ENCODE results near the gene KCNMB1. TPM values are rescaled to one million over a fixed set of nuclear protein-coding genes. Genes with fewer than 3 reads are reported as not detected.

KCNMB1 gene
- polyA plus RNA-seq, 1 donor from 2014 or later: not detected

GRCh38 chr5:170414786-170415185 lies 25.6 kb upstream of the KCNMB1 start:
- TF ChIP-seq TAF1 (IDR thresholded peaks at IDR 0.05; ENCODE audit: low read depth): no peak
- no peak for TF ChIP-seq EZH2 (IDR thresholded peaks at IDR 0.05; ENCODE audit: borderline replicate concordance, insufficient read depth, low read length, poor library complexity, severe bottlenecking)
- TF ChIP-seq, protein P1, sequence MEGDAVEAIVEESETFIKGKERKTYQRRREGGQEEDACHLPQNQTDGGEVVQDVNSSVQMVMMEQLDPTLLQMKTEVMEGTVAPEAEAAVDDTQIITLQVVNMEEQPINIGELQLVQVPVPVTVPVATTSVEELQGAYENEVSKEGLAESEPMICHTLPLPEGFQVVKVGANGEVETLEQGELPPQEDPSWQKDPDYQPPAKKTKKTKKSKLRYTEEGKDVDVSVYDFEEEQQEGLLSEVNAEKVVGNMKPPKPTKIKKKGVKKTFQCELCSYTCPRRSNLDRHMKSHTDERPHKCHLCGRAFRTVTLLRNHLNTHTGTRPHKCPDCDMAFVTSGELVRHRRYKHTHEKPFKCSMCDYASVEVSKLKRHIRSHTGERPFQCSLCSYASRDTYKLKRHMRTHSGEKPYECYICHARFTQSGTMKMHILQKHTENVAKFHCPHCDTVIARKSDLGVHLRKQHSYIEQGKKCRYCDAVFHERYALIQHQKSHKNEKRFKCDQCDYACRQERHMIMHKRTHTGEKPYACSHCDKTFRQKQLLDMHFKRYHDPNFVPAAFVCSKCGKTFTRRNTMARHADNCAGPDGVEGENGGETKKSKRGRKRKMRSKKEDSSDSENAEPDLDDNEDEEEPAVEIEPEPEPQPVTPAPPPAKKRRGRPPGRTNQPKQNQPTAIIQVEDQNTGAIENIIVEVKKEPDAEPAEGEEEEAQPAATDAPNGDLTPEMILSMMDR (IDR thresholded peaks at IDR 0.05; ENCODE audit: poor library complexity, severe bottlenecking): no peak
- TF ChIP-seq EP300 (conservative IDR thresholded peaks at IDR 0.05; ENCODE audit: poor library complexity, severe bottlenecking): no peak
- no peak for TF ChIP-seq POLR2AphosphoS5 (IDR thresholded peaks at IDR 0.05)
- TF ChIP-seq REST (IDR thresholded peaks at IDR 0.05; ENCODE audit: borderline replicate concordance): no peak
- no peak for TF ChIP-seq MXI1 (conservative IDR thresholded peaks at IDR 0.05; ENCODE audit: poor library complexity, severe bottlenecking)
- no peak for TF ChIP-seq SMC3 (conservative IDR thresholded peaks at IDR 0.05; ENCODE audit: poor library complexity)
- TF ChIP-seq RAD21 (conservative IDR thresholded peaks at IDR 0.05): no peak
- Histone ChIP-seq H3K4me3 (ENCODE audit: low read length) (no peak overlapping the region), H4K20me1 (ENCODE audit: insufficient read depth) (no peaks in the 10 kb centered on the region), H2AFZ (ENCODE audit: low read depth, low read length) (no peak overlapping the region), H3F3A (ENCODE audit: insufficient read depth, low read length, poor library complexity, severe bottlenecking) (no peaks in the 10 kb centered on the region), H3K9me3 (ENCODE audit: low read length) (no peaks in the 10 kb centered on the region), H3K79me2 (replicated peaks; ENCODE audit: insufficient read depth, low read length) (no peaks in the 10 kb centered on the region), H3K27ac (ENCODE audit: low read length) (no peak overlapping the region), H3K4me2 (ENCODE audit: low read length) (no peak overlapping the region), H3K9me2 (ENCODE audit: insufficient read depth, low read length) (no peaks in the 10 kb centered on the region), H3K9ac (ENCODE audit: low read length) (no peak overlapping the region), H3K27me3 (ENCODE audit: insufficient read depth, low read depth, low read length) (no peaks in the 10 kb centered on the region), H3K36me3 (ENCODE audit: insufficient read depth, low read length) (no peaks in the 10 kb centered on the region)

GRCh38 chr5:170413897-170414296 lies 24.7 kb upstream of the KCNMB1 start:
- H3K79me2 ChIP-seq (replicated peaks; ENCODE audit: insufficient read depth, low read length): no peaks in the 10 kb centered on the region
- H3F3A ChIP-seq (ENCODE audit: insufficient read depth, low read length, poor library complexity, severe bottlenecking): no peaks in the 10 kb centered on the region
- no peak overlapping the region for H2AFZ ChIP-seq (ENCODE audit: low read depth, low read length)
- H4K20me1 ChIP-seq (ENCODE audit: insufficient read depth): no peaks in the 10 kb centered on the region
- no peak overlapping the region for H3K4me3 ChIP-seq (ENCODE audit: low read length)
- no peak overlapping the region for H3K27ac ChIP-seq (ENCODE audit: low read length)
- no peak overlapping the region for H3K9ac ChIP-seq (ENCODE audit: low read length)
- TF ChIP-seq, protein P1 (IDR thresholded peaks at IDR 0.05; ENCODE audit: poor library complexity, severe bottlenecking): no peak
- TF ChIP-seq RAD21 (conservative IDR thresholded peaks at IDR 0.05): no peak
- TF ChIP-seq EZH2 (IDR thresholded peaks at IDR 0.05; ENCODE audit: borderline replicate concordance, insufficient read depth, low read length, poor library complexity, severe bottlenecking): no peak
- no peak for TF ChIP-seq POLR2AphosphoS5 (IDR thresholded peaks at IDR 0.05)
- TF ChIP-seq TAF1 (IDR thresholded peaks at IDR 0.05; ENCODE audit: low read depth): no peak
- no peak for TF ChIP-seq SMC3 (conservative IDR thresholded peaks at IDR 0.05; ENCODE audit: poor library complexity)
- TF ChIP-seq REST (IDR thresholded peaks at IDR 0.05; ENCODE audit: borderline replicate concordance): no peak
- H3K9me3 ChIP-seq (ENCODE audit: low read length): no peaks in the 10 kb centered on the region
- no peaks in the 10 kb centered on the region for H3K27me3 ChIP-seq (ENCODE audit: insufficient read depth, low read depth, low read length)
- no peaks in the 10 kb centered on the region for H3K36me3 ChIP-seq (ENCODE audit: insufficient read depth, low read length)
- H3K9me2 ChIP-seq (ENCODE audit: insufficient read depth, low read length): no peaks in the 10 kb centered on the region
- no peak overlapping the region for H3K4me2 ChIP-seq (ENCODE audit: low read length)
